GM12873 (cell line): Measurements from ENCODE around the gene SH3GL3.

ENCODE experiments used
- CTCF ChIP-seq: IDR thresholded peaks from 2 replicates; pipeline ENCODE4 v1.5.1; 2012; ENCODE audit warnings: low read depth, mild to moderate bottlenecking, moderate library complexity, low read length, control low read depth; ENCODE audit not compliant: insufficient read depth; ENCODE audit errors: missing control alignments

SH3GL3 gene

GRCh38 chr15:83559310-83559966 is 112.3 kb downstream of the SH3GL3 start:
- peak; percentile 87 for TF ChIP-seq CTCF

DNA sequence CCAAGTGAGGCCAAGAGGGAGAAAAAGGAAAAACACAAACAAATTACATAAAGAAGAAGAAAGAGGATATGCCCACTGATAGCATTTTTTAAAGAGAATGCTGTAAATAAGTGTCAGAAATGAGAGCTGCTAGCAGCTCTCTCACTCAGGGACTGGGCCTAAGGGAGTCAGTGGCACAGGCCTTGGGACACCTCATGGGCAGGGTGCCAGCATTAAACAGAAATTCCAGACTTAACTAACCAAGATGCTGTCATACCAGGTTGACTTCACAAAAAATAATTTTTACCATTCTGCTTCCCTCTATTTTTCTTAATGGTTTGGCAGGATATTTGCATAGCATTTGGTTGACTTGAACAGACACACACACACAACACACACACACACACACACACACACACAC is 114.5 kb downstream of the SH3GL3 start:
- TF ChIP-seq CTCF = no peak

DNA sequence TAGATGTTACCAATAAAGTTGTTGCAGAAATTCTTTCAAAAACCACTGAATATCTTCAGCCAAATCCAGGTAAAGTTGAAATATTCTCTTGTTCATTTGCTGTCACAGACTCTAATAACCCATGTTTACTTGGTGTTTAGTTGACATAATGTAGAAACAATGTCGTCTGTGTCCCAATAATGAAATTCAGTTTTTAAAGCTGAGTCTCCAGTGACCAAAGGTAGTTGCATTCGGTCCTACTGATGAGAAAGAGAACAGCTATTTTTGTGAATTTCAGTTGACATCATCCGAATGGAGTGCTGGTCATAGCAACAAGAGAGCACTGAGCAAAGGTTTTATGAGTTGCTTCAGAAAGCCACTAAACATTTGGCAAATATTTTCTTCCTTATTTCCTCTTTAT is 118.0 kb downstream of the SH3GL3 start:
- TF ChIP-seq CTCF = no peak

GRCh38 chr15:83565553-83566159 is 118.5 kb downstream of the SH3GL3 start:
- peak; percentile 63 for TF ChIP-seq CTCF

DNA sequence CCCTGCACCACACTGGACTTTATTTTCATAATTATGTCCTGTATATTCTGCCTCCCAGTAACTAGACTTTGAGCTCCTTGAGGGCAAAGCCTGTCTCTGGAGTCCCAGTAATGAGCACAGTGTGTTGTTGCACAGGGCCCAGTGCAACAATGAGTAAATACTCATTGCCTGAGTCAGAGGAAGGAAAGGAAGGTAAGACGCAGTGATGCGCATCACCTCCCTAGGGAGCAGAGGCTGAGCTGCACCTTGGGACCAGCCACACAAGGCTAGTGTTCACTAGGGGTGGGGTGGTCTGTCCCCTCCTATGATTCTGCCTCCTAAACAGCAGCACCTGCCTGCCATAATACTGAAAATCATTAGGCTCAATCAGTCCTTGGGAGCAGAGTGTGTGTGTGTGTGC is 120.2 kb downstream of the SH3GL3 start:
- no peak for TF ChIP-seq CTCF

DNA sequence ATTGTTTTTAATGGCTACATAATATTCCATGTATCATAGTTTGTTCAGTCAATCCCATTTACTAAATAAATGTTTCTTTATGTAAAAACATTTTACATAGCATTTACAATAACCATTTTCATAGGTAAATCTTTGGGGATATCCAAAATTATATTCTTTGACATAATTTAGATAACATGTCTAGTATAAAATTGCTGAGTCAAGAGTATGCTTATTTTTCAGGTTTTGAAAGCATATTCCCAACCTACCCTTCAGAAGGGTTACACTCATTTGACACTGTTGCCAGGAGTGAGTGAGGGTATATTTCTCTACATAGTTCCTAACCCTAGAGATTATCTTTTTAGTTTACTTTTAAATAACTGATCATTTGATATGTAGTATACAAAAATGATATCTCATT is 122.2 kb downstream of the SH3GL3 start:
- no peak for TF ChIP-seq CTCF

DNA sequence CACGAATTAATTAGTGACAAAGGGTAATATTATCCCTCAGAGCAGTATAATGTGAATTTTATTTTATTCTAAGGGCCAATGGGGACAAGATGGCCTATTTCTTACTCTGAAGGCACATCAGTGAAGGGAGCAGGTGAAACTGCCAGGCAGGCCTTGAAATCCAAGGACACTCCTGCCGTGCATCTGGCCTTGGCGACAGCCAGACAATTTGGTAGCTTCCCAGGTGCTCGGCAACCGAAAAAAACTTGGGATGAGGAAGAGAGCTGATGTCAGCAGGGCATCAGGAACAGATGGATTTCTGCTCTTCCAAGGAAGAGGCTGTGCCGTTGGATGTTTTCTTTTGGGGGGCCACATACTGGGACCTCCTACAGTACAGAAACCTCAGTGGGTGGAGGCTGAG is 123.6 kb downstream of the SH3GL3 start:
- no peak for TF ChIP-seq CTCF
